Activated CD8-positive, alpha-beta T cell treated with anti-CD3 and anti-CD28 coated beads for 36 hours (primary cell): ENCODE data around the gene SBF2. TPM values are rescaled to one million over a fixed set of nuclear protein-coding genes. Genes with fewer than 3 reads are reported as not detected.

Experiments used
- ATAC-seq: fragments of 200-7000 bp; cut with Tn5 transposase; one replicate; pipeline ENCODE4 v1.10.0; 2021; ENCODE audit warnings: mild to moderate bottlenecking, moderate library complexity
- CTCF ChIA-PET: fragments of 350-600 bp; sonication (Branson Sonifier 250); formaldehyde crosslinking; loops from one replicate; lab custom pipeline; 2021; ENCODE audit warnings: antibody characterized with exemption; lab: Charles Lee
- POLR2A ChIA-PET: fragments of 350-600 bp; sonication (Branson Sonifier 250); formaldehyde crosslinking; loops from one replicate; lab custom pipeline; 2021; ENCODE audit warnings: antibody characterized with exemption; lab: Charles Lee
- DNase-seq: peaks from one replicate; pipeline ENCODE4 v3.0.0-alpha.2; 2020
- H3K27ac Mint-ChIP-seq: one replicate; pipeline ENCODE4 v1.8.0; 2021; ENCODE audit warnings: mild to moderate bottlenecking, mixed read lengths
- H3K27me3 Mint-ChIP-seq: one replicate; pipeline ENCODE4 v1.8.0; 2021; ENCODE audit warnings: mixed read lengths
- H3K36me3 Mint-ChIP-seq: one replicate; pipeline ENCODE4 v1.8.0; 2021; ENCODE audit warnings: low read depth, mixed read lengths
- H3K4me1 Mint-ChIP-seq: one replicate; pipeline ENCODE4 v1.8.0; 2021; ENCODE audit warnings: low read depth, mixed read lengths
- H3K4me3 Mint-ChIP-seq: one replicate; pipeline ENCODE4 v1.8.0; 2021; ENCODE audit warnings: mild to moderate bottlenecking, moderate library complexity, mixed read lengths
- H3K9me3 Mint-ChIP-seq: one replicate; pipeline ENCODE4 v1.8.0; 2021; ENCODE audit warnings: mixed read lengths
- CTCF ChIP-seq: fragments of 200-600 bp; IDR thresholded peaks from one replicate; pipeline ENCODE4 v1.8.0; 2022; ENCODE audit warnings: antibody characterized with exemption, mild to moderate bottlenecking
- intact Hi-C: fragments of 100-400 bp; cut with micrococcal nuclease; formaldehyde crosslinking; loops from one replicate; pipeline ENCODE4 v1.10.0; 2022
- total RNA-seq, 2 experiments: library from RNA; stranded (reverse); gene quantifications; one replicate each; pipeline ENCODE4 v1.2.3, GENCODE V29; 2021

Gene SBF2
- total RNA-seq, 2 experiments from 2014 or later: 10.0 to 11.0 TPM

- TF ChIP-seq CTCF: no peak
- no peak overlapping the region for H3K4me3 Mint-ChIP-seq
- peaks cover 9% of the 10 kb centered on the region for H3K27me3 Mint-ChIP-seq
- POLR2A ChIA-PET: no interaction called here
- CTCF ChIA-PET: interaction anchor here (1.4 kb wide), 1 partner anchor 37 kb away, joined by 5 read pairs; no protein-coding TSS in a partner anchor
- peaks cover 1% of the 10 kb centered on the region for H3K4me1 Mint-ChIP-seq
- intact Hi-C loops: loop anchor here (10.0 kb wide), 1 partner anchor 355 kb away; no protein-coding TSS in a partner anchor
- no peak for DNase-seq
- no peaks in the 10 kb centered on the region for H3K9me3 Mint-ChIP-seq
- H3K27ac Mint-ChIP-seq: no peak overlapping the region
- ATAC-seq: no peak
- peaks cover 2% of the 10 kb centered on the region for H3K36me3 Mint-ChIP-seq
Observed at GRCh38 chr11:10329935-10330334, 35.9 kb upstream of the SBF2 start.

GRCh38 chr11:10329356-10329755 lies 35.3 kb upstream of the SBF2 start:
- POLR2A ChIA-PET: interaction anchor here (0.8 to 1.1 kb wide), 2 partner anchors 10 to 19 kb away, joined by 3 read pairs; no protein-coding TSS in a partner anchor
- intact Hi-C loops: loop anchor here (10.0 kb wide), 1 partner anchor 355 kb away; no protein-coding TSS in a partner anchor
- TF ChIP-seq CTCF: no peak
- Mint-ChIP-seq H3K27ac (no peak overlapping the region), H3K4me1 (peaks cover 1% of the 10 kb centered on the region), H3K4me3 (no peak overlapping the region), H3K27me3 (peaks cover 8% of the 10 kb centered on the region), H3K9me3 (no peaks in the 10 kb centered on the region), H3K36me3 (peaks cover 2% of the 10 kb centered on the region)
- no peak for ATAC-seq
- CTCF ChIA-PET: interaction anchor here (1.4 kb wide), 1 partner anchor 37 kb away, joined by 5 read pairs; no protein-coding TSS in a partner anchor
- DNase-seq: no peak

- Mint-ChIP-seq H3K4me3 (no peak overlapping the region), H3K27me3 (peaks cover 10% of the 10 kb centered on the region), H3K36me3 (peaks cover 2% of the 10 kb centered on the region), H3K4me1 (peaks cover 3% of the 10 kb centered on the region), H3K27ac (no peak overlapping the region), H3K9me3 (no peaks in the 10 kb centered on the region)
- ATAC-seq (no peak), DNase-seq (no peak)
- TF ChIP-seq CTCF: no peak
- ChIA-PET POLR2A (interaction anchor here (0.8 to 1.2 kb wide), 3 partner anchors 11 to 21 kb away, joined by 3 to 5 read pairs (median 3); no protein-coding TSS in a partner anchor), CTCF (interaction anchor here (1.2 to 5.9 kb wide), 3 partner anchors 19 to 120 kb away, joined by 3 to 37 read pairs (median 5); no protein-coding TSS in a partner anchor)
- intact Hi-C loops: loop anchor here (10.0 kb wide), 1 partner anchor 354 kb away; no protein-coding TSS in a partner anchor
Observed at GRCh38 chr11:10328314-10329098, 34.5 kb upstream of the SBF2 start.

- H3K27ac Mint-ChIP-seq: no peak overlapping the region
- no peak for ATAC-seq
- H3K4me3 Mint-ChIP-seq: no peak overlapping the region
- peaks cover 10% of the 10 kb centered on the region for H3K27me3 Mint-ChIP-seq
- CTCF ChIA-PET: interaction anchor here (1.0 to 5.9 kb wide), 4 partner anchors 17 to 568 kb away, joined by 3 to 37 read pairs (median 3); no protein-coding TSS in a partner anchor
- DNase-seq: no peak
- no peaks in the 10 kb centered on the region for H3K36me3 Mint-ChIP-seq
- TF ChIP-seq CTCF: no peak
- H3K9me3 Mint-ChIP-seq: no peaks in the 10 kb centered on the region
- intact Hi-C loops: loop anchor here (10.0 kb wide), 1 partner anchor 352 kb away; no protein-coding TSS in a partner anchor
- peaks cover 14% of the 10 kb centered on the region for H3K4me1 Mint-ChIP-seq
- POLR2A ChIA-PET: interaction anchor here (1.6 kb wide), 1 partner anchor 568 kb away, joined by 4 read pairs; no protein-coding TSS in a partner anchor
Observed at GRCh38 chr11:10327254-10327653, 33.2 kb upstream of the SBF2 start.
